ENCODE data around the gene FUT1.

DNA sequence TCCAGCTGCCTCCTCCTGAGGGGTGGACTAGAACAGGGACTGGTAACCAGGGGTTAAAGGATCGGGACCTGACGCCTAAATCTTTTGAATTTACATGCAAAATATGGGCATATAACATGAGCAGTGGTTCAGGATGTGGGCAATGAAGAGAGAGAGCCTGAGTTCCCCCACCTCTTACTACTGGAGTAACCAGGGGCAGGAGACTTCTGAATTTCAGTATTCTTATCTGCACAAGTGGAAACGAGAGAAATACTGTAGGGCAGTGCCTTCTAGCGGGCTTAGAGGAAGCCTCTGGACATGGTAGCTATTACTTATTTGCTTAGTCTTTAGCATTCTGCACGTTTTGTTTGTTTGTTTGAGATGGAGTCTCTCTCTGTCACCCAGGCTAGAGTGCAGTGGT lies 32.1 kb upstream of the FUT1 start:
- TF ChIP-seq, protein P1, sequence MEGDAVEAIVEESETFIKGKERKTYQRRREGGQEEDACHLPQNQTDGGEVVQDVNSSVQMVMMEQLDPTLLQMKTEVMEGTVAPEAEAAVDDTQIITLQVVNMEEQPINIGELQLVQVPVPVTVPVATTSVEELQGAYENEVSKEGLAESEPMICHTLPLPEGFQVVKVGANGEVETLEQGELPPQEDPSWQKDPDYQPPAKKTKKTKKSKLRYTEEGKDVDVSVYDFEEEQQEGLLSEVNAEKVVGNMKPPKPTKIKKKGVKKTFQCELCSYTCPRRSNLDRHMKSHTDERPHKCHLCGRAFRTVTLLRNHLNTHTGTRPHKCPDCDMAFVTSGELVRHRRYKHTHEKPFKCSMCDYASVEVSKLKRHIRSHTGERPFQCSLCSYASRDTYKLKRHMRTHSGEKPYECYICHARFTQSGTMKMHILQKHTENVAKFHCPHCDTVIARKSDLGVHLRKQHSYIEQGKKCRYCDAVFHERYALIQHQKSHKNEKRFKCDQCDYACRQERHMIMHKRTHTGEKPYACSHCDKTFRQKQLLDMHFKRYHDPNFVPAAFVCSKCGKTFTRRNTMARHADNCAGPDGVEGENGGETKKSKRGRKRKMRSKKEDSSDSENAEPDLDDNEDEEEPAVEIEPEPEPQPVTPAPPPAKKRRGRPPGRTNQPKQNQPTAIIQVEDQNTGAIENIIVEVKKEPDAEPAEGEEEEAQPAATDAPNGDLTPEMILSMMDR (IDR thresholded peaks at IDR 0.05 in 2 of 3, conservative IDR thresholded peaks at IDR 0.05 in 1 of 3; ENCODE audit: insufficient read depth in 2 of 3, low read depth in 1 of 3, low read length in 3 of 3) = peak; percentile 78 to 98 (median 79)
- TF ChIP-seq RNF2 (IDR thresholded peaks at IDR 0.05) (no peak), ZNF699 (CRISPR knock-in tag; IDR thresholded peaks at IDR 0.05; ENCODE audit: insufficient replicate concordance) (no peak)

Data from K562 (cell line).